HepG2 (cell line): ENCODE measurements around the gene GRIN3B. TPM values are rescaled to one million over a fixed set of nuclear protein-coding genes. Genes with fewer than 3 reads are reported as not detected.

Experiments
- ATAC-seq: fragments of 200-7000 bp; cut with Tn5 transposase; 3 replicates; pipeline ENCODE4 v1.9.1; 2020; ENCODE audit warnings: mild to moderate bottlenecking, moderate library complexity
- BruUV-seq: library from RNA; stranded (reverse); fragments of 400-500 nt; replicated peaks from 2 replicates; lab custom pipeline; 2021; lab: Mats Ljungman, UMichigan
- CTCF ChIA-PET: fragments of 300-600 bp; formaldehyde crosslinking; extraction: SDS; loops from one replicate; lab custom pipeline; 2021; ENCODE audit warnings: low total read pairs, inconsistent platforms, low intra/inter-chr PET ratio; lab: Yijun Ruan, JAX
- POLR2A ChIA-PET: fragments of 350-600 bp; sonication (Branson Sonifier 250); formaldehyde crosslinking; loops from one replicate; lab custom pipeline; 2020; ENCODE audit warnings: antibody characterized with exemption, inconsistent platforms; lab: Yijun Ruan, JAX
- DNase-seq: peaks from one replicate; pipeline ENCODE4 v3.0.0-alpha.2; 2015; ENCODE audit warnings: low spot score
- FAIRE-seq: peaks from 3 replicates; lab custom pipeline; 2011; peaks lifted over from hg19 to GRCh38; lab: Jason Lieb, UNC
- H2AFZ ChIP-seq: one replicate; pipeline ENCODE4 v1.6.1; 2011; ENCODE audit warnings: low read length, inconsistent platforms
- H3K27ac ChIP-seq: fragments of 300-600 bp; 3 replicates; pipeline ENCODE4 v1.8.0; 2011; ENCODE audit warnings: mixed run types, mild to moderate bottlenecking, mixed read lengths, low read length, inconsistent platforms; ENCODE audit not compliant: insufficient read depth; ENCODE audit errors: extremely low read length
- H3K27me3 ChIP-seq, 2 experiments: fragments of 200-600 bp in 1 of 2; 2 replicates in 1 of 2; 3 replicates in 1 of 2; pipeline versions ENCODE4 v1.6.0 to v1.8.0; 2011; ENCODE audit warnings: low read length in 2 of 2, mild to moderate bottlenecking in 2 of 2, moderate library complexity in 2 of 2, inconsistent platforms in 1 of 2; ENCODE audit not compliant: insufficient read depth in 2 of 2, control insufficient read depth in 1 of 2
- H3K36me3 ChIP-seq, 2 experiments: fragments of 200-600 bp in 1 of 2; replicated peaks in 1 of 2; 2 replicates in 1 of 2; 3 replicates in 1 of 2; pipeline versions ENCODE4 v1.5.1 to v1.8.0; 2011; ENCODE audit warnings: low read length in 2 of 2, inconsistent platforms in 1 of 2; ENCODE audit not compliant: insufficient read depth in 2 of 2, control insufficient read depth in 1 of 2
- H3K4me1 ChIP-seq: 2 replicates; pipeline ENCODE4 v1.5.1; 2012; ENCODE audit warnings: low read length, inconsistent platforms; ENCODE audit not compliant: insufficient read depth
- H3K4me2 ChIP-seq: 2 replicates; pipeline ENCODE4 v1.6.0; 2011; ENCODE audit warnings: low read depth, low read length, inconsistent platforms
- H3K4me3 ChIP-seq, 3 experiments: fragments of 200-600 bp in 1 of 3; sonication (generic), shearing (Covaris generic) in 1 of 3; replicated peaks in 1 of 3; 2 replicates each; pipeline ENCODE4 v1.5.1; 2011 to 2016; ENCODE audit warnings: low read length in 3 of 3, inconsistent platforms in 2 of 3, low read depth in 2 of 3, mild to moderate bottlenecking in 2 of 3, control low read depth in 1 of 3, mixed read lengths in 1 of 3; ENCODE audit not compliant: insufficient read depth in 1 of 3
- H3K79me2 ChIP-seq: one replicate; pipeline ENCODE4 v1.6.1; 2011; ENCODE audit warnings: low read length, inconsistent platforms; ENCODE audit not compliant: insufficient read depth
- H3K9ac ChIP-seq: 2 replicates; pipeline ENCODE4 v1.6.0; 2011; ENCODE audit warnings: mild to moderate bottlenecking, low read depth, low read length, inconsistent platforms; ENCODE audit not compliant: insufficient read depth
- H3K9me3 ChIP-seq: 2 replicates; pipeline ENCODE4 v1.5.1; 2012; ENCODE audit warnings: mild to moderate bottlenecking, low read length
- H4K20me1 ChIP-seq: 2 replicates; pipeline ENCODE4 v1.6.0; 2011; ENCODE audit warnings: inconsistent platforms, mild to moderate bottlenecking, low read length, moderate library complexity; ENCODE audit not compliant: insufficient read depth
- ARID4A ChIP-seq: sonication (generic); formaldehyde crosslinking; IDR thresholded peaks from 2 replicates; pipeline ENCODE4 v1.5.0; 2020; ENCODE audit warnings: mild to moderate bottlenecking, missing genetic modification reagents, borderline replicate concordance
- CHCHD3 ChIP-seq: sonication (generic); formaldehyde crosslinking; IDR thresholded peaks from 2 replicates; pipeline ENCODE4 v1.8.0; 2022; ENCODE audit warnings: mild to moderate bottlenecking, missing genetic modification reagents, moderate library complexity
- FUBP1 ChIP-seq: sonication (generic); formaldehyde crosslinking; IDR thresholded peaks from 2 replicates; pipeline ENCODE4 v1.5.1; 2020; ENCODE audit warnings: missing genetic modification reagents, mild to moderate bottlenecking, borderline replicate concordance
- GABPA ChIP-seq, 2 experiments: IDR thresholded peaks; 2 replicates each; pipeline ENCODE4 v1.6.1; 2011 to 2016; ENCODE audit warnings: low read depth in 2 of 2, low read length in 1 of 2, missing biosample characterization in 1 of 2, missing genetic modification characterization in 1 of 2
- HDAC6 ChIP-seq: fragments of 200-600 bp; sonication (generic); IDR thresholded peaks from 2 replicates; pipeline ENCODE4 v1.7.0; 2017; ENCODE audit warnings: mild to moderate bottlenecking, antibody characterized with exemption, low read length, low read depth
- KLF13 ChIP-seq: sonication (generic); formaldehyde crosslinking; IDR thresholded peaks from 2 replicates; pipeline ENCODE4 v1.4.0; 2020; ENCODE audit warnings: mild to moderate bottlenecking, missing genetic modification reagents
- MYC ChIP-seq: sonication (generic); formaldehyde crosslinking; IDR thresholded peaks from 2 replicates; pipeline ENCODE4 v1.9.0; 2021; ENCODE audit warnings: missing genetic modification reagents, borderline replicate concordance
- RFXAP ChIP-seq: sonication (generic); formaldehyde crosslinking; IDR thresholded peaks from 2 replicates; pipeline ENCODE4 v1.4.0; 2020; ENCODE audit warnings: missing genetic modification reagents, borderline replicate concordance
- SMAD3 ChIP-seq: sonication (generic); formaldehyde crosslinking; IDR thresholded peaks from 2 replicates; pipeline ENCODE4 v1.4.0; 2020; ENCODE audit warnings: missing genetic modification reagents
- TBX2 ChIP-seq: sonication (generic); formaldehyde crosslinking; IDR thresholded peaks from 2 replicates; pipeline ENCODE4 v1.5.0; 2020; ENCODE audit warnings: missing genetic modification reagents, mild to moderate bottlenecking, borderline replicate concordance
- YY1 ChIP-seq: IDR thresholded peaks from 2 replicates; pipeline ENCODE4 v1.6.1; 2011; ENCODE audit warnings: low read length, low read depth, moderate library complexity, mild to moderate bottlenecking; ENCODE audit not compliant: insufficient read depth, insufficient replicate concordance
- ZNF468 ChIP-seq: sonication (generic); formaldehyde crosslinking; IDR thresholded peaks from 2 replicates; pipeline ENCODE4 v1.8.0; 2022; ENCODE audit warnings: mild to moderate bottlenecking, moderate library complexity, missing genetic modification reagents
- ZNF574 ChIP-seq: sonication (generic); formaldehyde crosslinking; IDR thresholded peaks from 2 replicates; pipeline ENCODE4 v1.4.0; 2020; ENCODE audit warnings: missing genetic modification reagents
- ZNF616 ChIP-seq: sonication (generic); formaldehyde crosslinking; IDR thresholded peaks from 2 replicates; pipeline ENCODE4 v1.5.0; 2020; ENCODE audit warnings: low read depth, mild to moderate bottlenecking, missing genetic modification reagents
- ZNF713 ChIP-seq: sonication (generic); formaldehyde crosslinking; IDR thresholded peaks from 2 replicates; pipeline ENCODE4 v1.4.0; 2020; ENCODE audit warnings: mild to moderate bottlenecking, missing genetic modification reagents
- WGBS: methylation state at CpG from one replicate; pipeline ENCODE4 v1.1.6; 2017; ENCODE audit warnings: low lambda C conversion rate; 5-methylcytosine and 5-hydroxymethylcytosine counted together
- in situ Hi-C: cut with HindIII; loops from 2 replicates; pipeline ENCODE4 v1.10.0; 2017; ENCODE audit warnings: low pct_unique_long_range_greater_than_20kb; ENCODE audit not compliant: extremely low pct_ligation_motif_present
- intact Hi-C: fragments of 100-400 bp; cut with micrococcal nuclease; formaldehyde crosslinking; loops from one replicate; pipeline ENCODE4 v1.10.0; 2022; ENCODE audit not compliant: unreplicated experiment
- polyA plus RNA-seq, 8 experiments: library from polyadenylated mRNA; depleted of rRNA in 3 of 8; stranded (reverse) in 7 of 8; unstranded in 1 of 8; fragments of >200 nt; fragmentation: Illumina TruSeq in 4 of 8; extraction: Trizol in 4 of 8; gene quantifications; 2 replicates each; pipeline versions ENCODE4 v1.2.1 to v1.2.3, GENCODE V29; 2011 to 2016; ENCODE audit warnings: low read depth in 4 of 8, missing spikeins in 1 of 8, mixed read lengths in 1 of 8; ENCODE audit not compliant: insufficient read depth in 1 of 8
- total RNA-seq, 5 experiments: library from RNA; depleted of rRNA; stranded (reverse); fragments of >200 nt; fragmentation: Illumina TruSeq; extraction: Trizol; gene quantifications; 2 replicates each; pipeline ENCODE4 v1.2.3, GENCODE V29; 2016; ENCODE audit warnings: low read depth in 1 of 5

Gene GRIN3B
- total and polyA plus RNA-seq, 2 of the 13 experiments (the other 11 are each of a cell fraction or from before 2014, with no cell fraction given), result 0.07 to 0.20 TPM

GRCh38 chr19:1016647-1017114, 16.5 kb downstream of the GRIN3B start:
- BruUV-seq, result no TSS peak
- POLR2A ChIA-PET, result no interaction called here
- no peak for FAIRE-seq
- Histone ChIP-seq H3K9me3 (no peaks in the 10 kb centered on the region), H4K20me1 (peaks cover 27% of the 10 kb centered on the region), H3K4me1 (peaks cover 38% of the 10 kb centered on the region), H3K9ac (no peak overlapping the region), H3K4me2 (peak overlapping the region; percentile 93), H3K27ac (no peak overlapping the region), H2AFZ (no peak overlapping the region), H3K36me3 (peaks cover 14 to 18% of the 10 kb centered on the region in 2 experiments; a peak in 3 of 5 replicates), H3K27me3 (no peaks in the 10 kb centered on the region), H3K79me2 (peaks cover 58% of the 10 kb centered on the region), H3K4me3 (peak overlapping the region in 1 of 3 experiments; percentile 46; a peak in 1 of 6 replicates)
- CTCF ChIA-PET, result no interaction called here
- in situ Hi-C loops (no loop called here), intact Hi-C loops (no loop called here)
- no peak for ATAC-seq
- no CpG with 5 or more reads among the region's 12 CpGs for WGBS
- DNase-seq, result no peak
- TF ChIP-seq MYC (CRISPR knock-in tag) (0 out of 2 replicates have a peak, but pooled peaks have one; percentile 11), CHCHD3 (no peak), ZNF713 (CRISPR knock-in tag) (no peak), ZNF468 (CRISPR knock-in tag) (no peak), HDAC6 (no peak), GABPA (IDR thresholded peaks at IDR 0.05; ENCODE audit: low read depth, low read length) (no peak), GABPA (CRISPR knock-in tag; IDR thresholded peaks at IDR 0.05; ENCODE audit: low read depth) (no peak), KLF13 (CRISPR knock-in tag) (no peak), ARID4A (CRISPR knock-in tag) (0 out of 2 replicates have a peak, but pooled peaks have one; percentile 10), ZNF616 (CRISPR knock-in tag) (no peak), FUBP1 (no peak), ZNF574 (CRISPR knock-in tag) (peak; percentile 31; the same call in 1 of the 2 replicates), SMAD3 (CRISPR knock-in tag) (no peak), TBX2 (CRISPR knock-in tag) (no peak), YY1 (no peak), RFXAP (CRISPR knock-in tag) (no peak)
